GM12878 (cell line): ENCODE results near the gene C17orf58.

ENCODE experiments used
- CTCF ChIP-seq, 3 experiments: IDR thresholded peaks in 2 of 3; conservative IDR thresholded peaks in 1 of 3; 2 replicates each; pipeline ENCODE4 v1.5.1; 2011; ENCODE audit warnings: low read depth in 3 of 3, low read length in 3 of 3, mild to moderate bottlenecking in 3 of 3, control low read depth in 2 of 3, moderate library complexity in 2 of 3, inconsistent platforms in 1 of 3, mixed read lengths in 1 of 3; ENCODE audit not compliant: control insufficient read depth in 2 of 3, insufficient read depth in 1 of 3; ENCODE audit errors: extremely low read depth in 1 of 3
- MAX ChIP-seq: IDR thresholded peaks from 2 replicates; pipeline ENCODE4 v1.6.1; 2012; ENCODE audit warnings: low read depth, low read length, improper control_type of control experiment
- TAF1 ChIP-seq: IDR thresholded peaks from 2 replicates; pipeline ENCODE4 v1.6.1; 2011; ENCODE audit warnings: mild to moderate bottlenecking, low read depth, low read length, borderline replicate concordance

GRCh38 chr17:68004201-68004600, 7.9 kb upstream of the C17orf58 start:
- TF ChIP-seq CTCF (IDR thresholded peaks at IDR 0.05 in 2 of 3, conservative IDR thresholded peaks at IDR 0.05 in 1 of 3; ENCODE audit: control insufficient read depth in 2 of 3, extremely low read depth in 1 of 3, insufficient read depth in 1 of 3, low read depth in 3 of 3, low read length in 3 of 3) (no peak), MAX (no peak), TAF1 (no peak)
